A549 (cell line): ENCODE results near the gene HOXC13.

Experiments used
- EP300 ChIP-seq, 2 experiments: fragments of >200 bp; sonication (Bioruptor Twin); formaldehyde crosslinking; IDR thresholded peaks; 2 replicates in 1 of 2; 3 replicates in 1 of 2; pipeline ENCODE4 v1.6.1; 2016 to 2017
- HDAC2 ChIP-seq: fragments of 200-600 bp; sonication (generic); IDR thresholded peaks from 2 replicates; pipeline ENCODE4 v1.6.1; 2016
- JUN ChIP-seq, 2 experiments: fragments of >200 bp; sonication (Bioruptor Twin); formaldehyde crosslinking; IDR thresholded peaks; 2 replicates in 1 of 2; 3 replicates in 1 of 2; pipeline ENCODE4 v1.6.1; 2016 to 2017
- JUNB ChIP-seq: fragments of >200 bp; sonication (Bioruptor Twin); formaldehyde crosslinking; IDR thresholded peaks from 2 replicates; pipeline ENCODE4 v1.6.1; 2016
- NPAS2 ChIP-seq: fragments of 250-450 bp; sonication (Bioruptor Pico); IDR thresholded peaks from 2 replicates; pipeline ENCODE4 v1.8.0; 2022; ENCODE audit warnings: mild to moderate bottlenecking, moderate library complexity, borderline replicate concordance
- POLR2A ChIP-seq: IDR thresholded peaks from 2 replicates; pipeline ENCODE4 v1.6.1; 2012; ENCODE audit warnings: mild to moderate bottlenecking, low read length
- RCOR1 ChIP-seq: fragments of 150-350 bp; IDR thresholded peaks from 2 replicates; pipeline ENCODE4 v1.6.1; 2014; ENCODE audit warnings: antibody characterized with exemption, low read length, low read depth
- SMC3 ChIP-seq: fragments of >200 bp; sonication (Bioruptor Twin); formaldehyde crosslinking; IDR thresholded peaks from 3 replicates; pipeline ENCODE4 v1.6.1; 2018; ENCODE audit warnings: inconsistent platforms
- TF ChIP-seq, protein P1 (sequence below): fragments of >200 bp; sonication (Bioruptor Twin); formaldehyde crosslinking; IDR thresholded peaks from 3 replicates; pipeline ENCODE4 v1.5.1; 2016
- TF ChIP-seq, protein P2 (sequence below): fragments of 200-600 bp; sonication (generic); IDR thresholded peaks from 2 replicates; pipeline ENCODE4 v1.6.1; 2016; ENCODE audit warnings: antibody characterized with exemption, mild to moderate bottlenecking, moderate library complexity
- TF ChIP-seq, protein P3 (sequence below): fragments of 150-350 bp; IDR thresholded peaks from 2 replicates; pipeline ENCODE4 v1.6.1; 2014; ENCODE audit warnings: low read depth, mild to moderate bottlenecking, low read length
- TF ChIP-seq, protein P4 (sequence below): fragments of >200 bp; sonication (Bioruptor Twin); formaldehyde crosslinking; IDR thresholded peaks from 3 replicates; pipeline ENCODE4 v1.6.1; 2016

DNA sequence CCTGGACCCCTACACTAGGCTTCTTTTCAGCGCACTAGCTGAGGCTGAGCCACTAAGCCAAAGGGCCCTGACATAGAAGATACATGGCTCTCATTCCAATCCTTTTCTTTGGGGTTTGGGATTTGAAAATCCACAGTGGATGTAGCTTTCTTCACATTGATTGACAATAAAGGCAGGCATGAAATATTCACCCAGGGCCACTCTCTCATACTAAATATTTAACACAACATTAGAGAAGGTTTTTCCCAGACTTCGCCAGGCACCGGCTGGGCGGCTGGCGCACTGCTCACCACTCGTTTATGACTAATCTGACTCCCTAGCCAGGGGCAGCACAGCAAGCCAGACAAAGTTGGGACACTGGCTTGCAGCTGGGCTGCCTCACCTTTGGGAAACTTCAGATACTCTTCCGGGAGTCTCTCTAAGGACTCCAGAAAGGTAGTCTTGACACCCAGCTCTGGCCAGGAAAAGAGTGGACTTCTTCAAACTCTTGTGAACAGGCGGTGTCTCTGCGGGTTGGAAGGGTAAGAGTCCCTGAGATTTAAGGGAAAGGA lies 33.6 kb downstream of the HOXC13 start:
- TF ChIP-seq EP300 (IDR thresholded peaks at IDR 0.05) (no peak), JUN (IDR thresholded peaks at IDR 0.05) (no peak), RCOR1 (no peak), POLR2A (no peak), HDAC2 (no peak), JUNB (no peak), NPAS2 (no peak), SMC3 (no peak)
- TF ChIP-seq, protein P1, sequence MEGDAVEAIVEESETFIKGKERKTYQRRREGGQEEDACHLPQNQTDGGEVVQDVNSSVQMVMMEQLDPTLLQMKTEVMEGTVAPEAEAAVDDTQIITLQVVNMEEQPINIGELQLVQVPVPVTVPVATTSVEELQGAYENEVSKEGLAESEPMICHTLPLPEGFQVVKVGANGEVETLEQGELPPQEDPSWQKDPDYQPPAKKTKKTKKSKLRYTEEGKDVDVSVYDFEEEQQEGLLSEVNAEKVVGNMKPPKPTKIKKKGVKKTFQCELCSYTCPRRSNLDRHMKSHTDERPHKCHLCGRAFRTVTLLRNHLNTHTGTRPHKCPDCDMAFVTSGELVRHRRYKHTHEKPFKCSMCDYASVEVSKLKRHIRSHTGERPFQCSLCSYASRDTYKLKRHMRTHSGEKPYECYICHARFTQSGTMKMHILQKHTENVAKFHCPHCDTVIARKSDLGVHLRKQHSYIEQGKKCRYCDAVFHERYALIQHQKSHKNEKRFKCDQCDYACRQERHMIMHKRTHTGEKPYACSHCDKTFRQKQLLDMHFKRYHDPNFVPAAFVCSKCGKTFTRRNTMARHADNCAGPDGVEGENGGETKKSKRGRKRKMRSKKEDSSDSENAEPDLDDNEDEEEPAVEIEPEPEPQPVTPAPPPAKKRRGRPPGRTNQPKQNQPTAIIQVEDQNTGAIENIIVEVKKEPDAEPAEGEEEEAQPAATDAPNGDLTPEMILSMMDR = no peak
- TF ChIP-seq, protein P2, sequence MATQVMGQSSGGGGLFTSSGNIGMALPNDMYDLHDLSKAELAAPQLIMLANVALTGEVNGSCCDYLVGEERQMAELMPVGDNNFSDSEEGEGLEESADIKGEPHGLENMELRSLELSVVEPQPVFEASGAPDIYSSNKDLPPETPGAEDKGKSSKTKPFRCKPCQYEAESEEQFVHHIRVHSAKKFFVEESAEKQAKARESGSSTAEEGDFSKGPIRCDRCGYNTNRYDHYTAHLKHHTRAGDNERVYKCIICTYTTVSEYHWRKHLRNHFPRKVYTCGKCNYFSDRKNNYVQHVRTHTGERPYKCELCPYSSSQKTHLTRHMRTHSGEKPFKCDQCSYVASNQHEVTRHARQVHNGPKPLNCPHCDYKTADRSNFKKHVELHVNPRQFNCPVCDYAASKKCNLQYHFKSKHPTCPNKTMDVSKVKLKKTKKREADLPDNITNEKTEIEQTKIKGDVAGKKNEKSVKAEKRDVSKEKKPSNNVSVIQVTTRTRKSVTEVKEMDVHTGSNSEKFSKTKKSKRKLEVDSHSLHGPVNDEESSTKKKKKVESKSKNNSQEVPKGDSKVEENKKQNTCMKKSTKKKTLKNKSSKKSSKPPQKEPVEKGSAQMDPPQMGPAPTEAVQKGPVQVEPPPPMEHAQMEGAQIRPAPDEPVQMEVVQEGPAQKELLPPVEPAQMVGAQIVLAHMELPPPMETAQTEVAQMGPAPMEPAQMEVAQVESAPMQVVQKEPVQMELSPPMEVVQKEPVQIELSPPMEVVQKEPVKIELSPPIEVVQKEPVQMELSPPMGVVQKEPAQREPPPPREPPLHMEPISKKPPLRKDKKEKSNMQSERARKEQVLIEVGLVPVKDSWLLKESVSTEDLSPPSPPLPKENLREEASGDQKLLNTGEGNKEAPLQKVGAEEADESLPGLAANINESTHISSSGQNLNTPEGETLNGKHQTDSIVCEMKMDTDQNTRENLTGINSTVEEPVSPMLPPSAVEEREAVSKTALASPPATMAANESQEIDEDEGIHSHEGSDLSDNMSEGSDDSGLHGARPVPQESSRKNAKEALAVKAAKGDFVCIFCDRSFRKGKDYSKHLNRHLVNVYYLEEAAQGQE = no peak
- TF ChIP-seq, protein P3, sequence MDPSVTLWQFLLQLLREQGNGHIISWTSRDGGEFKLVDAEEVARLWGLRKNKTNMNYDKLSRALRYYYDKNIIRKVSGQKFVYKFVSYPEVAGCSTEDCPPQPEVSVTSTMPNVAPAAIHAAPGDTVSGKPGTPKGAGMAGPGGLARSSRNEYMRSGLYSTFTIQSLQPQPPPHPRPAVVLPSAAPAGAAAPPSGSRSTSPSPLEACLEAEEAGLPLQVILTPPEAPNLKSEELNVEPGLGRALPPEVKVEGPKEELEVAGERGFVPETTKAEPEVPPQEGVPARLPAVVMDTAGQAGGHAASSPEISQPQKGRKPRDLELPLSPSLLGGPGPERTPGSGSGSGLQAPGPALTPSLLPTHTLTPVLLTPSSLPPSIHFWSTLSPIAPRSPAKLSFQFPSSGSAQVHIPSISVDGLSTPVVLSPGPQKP = no peak
- TF ChIP-seq, protein P4, sequence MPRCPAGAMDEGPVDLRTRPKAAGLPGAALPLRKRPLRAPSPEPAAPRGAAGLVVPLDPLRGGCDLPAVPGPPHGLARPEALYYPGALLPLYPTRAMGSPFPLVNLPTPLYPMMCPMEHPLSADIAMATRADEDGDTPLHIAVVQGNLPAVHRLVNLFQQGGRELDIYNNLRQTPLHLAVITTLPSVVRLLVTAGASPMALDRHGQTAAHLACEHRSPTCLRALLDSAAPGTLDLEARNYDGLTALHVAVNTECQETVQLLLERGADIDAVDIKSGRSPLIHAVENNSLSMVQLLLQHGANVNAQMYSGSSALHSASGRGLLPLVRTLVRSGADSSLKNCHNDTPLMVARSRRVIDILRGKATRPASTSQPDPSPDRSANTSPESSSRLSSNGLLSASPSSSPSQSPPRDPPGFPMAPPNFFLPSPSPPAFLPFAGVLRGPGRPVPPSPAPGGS = no peak
